WERI-Rb-1 (cell line): Measurements from ENCODE around the gene TMEM51.

Experiments used
- DNase-seq: peaks from one replicate; pipeline ENCODE4 v3.0.0-alpha.2; 2020
- H3K27ac ChIP-seq: fragments of 250-450 bp; sonication (Bioruptor Pico); 2 replicates; pipeline ENCODE4 v1.5.1; 2020; ENCODE audit warnings: mild to moderate bottlenecking, moderate library complexity
- H3K27me3 ChIP-seq: fragments of 250-450 bp; sonication (Bioruptor Pico); 2 replicates; pipeline ENCODE4 v1.5.1; 2021; ENCODE audit warnings: mild to moderate bottlenecking, low read depth, moderate library complexity; ENCODE audit not compliant: insufficient read depth, severe bottlenecking
- H3K36me3 ChIP-seq: fragments of 250-450 bp; sonication (Bioruptor Pico); 2 replicates; pipeline ENCODE4 v1.5.1; 2020; ENCODE audit warnings: mild to moderate bottlenecking, moderate library complexity
- H3K4me3 ChIP-seq: 2 replicates; pipeline ENCODE4 v1.5.1; 2011; ENCODE audit warnings: low read depth, mild to moderate bottlenecking, control low read depth, low read length
- H3K9me3 ChIP-seq: fragments of 250-450 bp; sonication (Bioruptor Pico); 2 replicates; pipeline ENCODE4 v1.5.1; 2021; ENCODE audit warnings: mild to moderate bottlenecking, moderate library complexity; ENCODE audit not compliant: severe bottlenecking
- TF ChIP-seq, protein P1 (sequence below): IDR thresholded peaks from 2 replicates; pipeline ENCODE4 v1.5.1; 2011; ENCODE audit warnings: low read depth, mild to moderate bottlenecking, control low read depth, inconsistent platforms, low read length

The TMEM51 gene

DNA sequence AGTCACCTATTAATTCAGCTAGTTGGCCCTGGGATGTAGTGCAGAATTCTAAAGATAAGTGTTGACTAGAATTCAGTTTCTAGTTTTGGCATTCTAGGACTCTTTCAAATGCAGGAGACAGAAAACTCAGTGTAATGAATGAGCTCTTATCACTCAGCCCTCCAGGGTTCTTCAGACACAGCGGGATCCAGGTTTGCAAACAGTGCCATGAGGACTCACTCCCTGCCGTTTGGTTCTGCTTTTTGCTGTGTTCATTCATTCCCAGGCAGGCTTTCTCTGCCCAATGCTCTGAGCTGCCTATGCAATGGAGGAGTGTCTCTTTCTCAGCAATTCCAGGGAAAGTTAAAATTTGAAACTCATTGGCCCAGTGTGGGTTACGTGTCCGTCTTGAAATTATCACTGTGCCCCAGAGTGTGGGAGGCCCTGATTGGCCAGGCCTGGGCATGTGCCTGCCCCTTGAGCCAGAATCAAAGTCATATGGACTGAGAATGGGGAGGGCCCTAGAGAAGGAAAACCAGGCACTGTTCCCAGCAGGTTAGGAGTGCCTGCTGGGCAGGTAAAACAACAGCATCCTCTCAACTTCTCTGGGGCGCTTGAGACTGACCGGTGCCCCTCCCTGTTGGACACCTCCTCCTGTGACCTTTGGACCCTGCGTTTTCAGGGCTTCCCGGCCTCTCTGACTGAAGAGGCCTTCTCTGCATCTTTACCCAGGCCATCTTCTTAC lies 43.4 kb downstream of the TMEM51 start:
- H3K4me3 ChIP-seq = no peak overlapping the region
- H3K36me3 ChIP-seq = peaks cover 9% of the 10 kb centered on the region; the same call in 1 of the 2 replicates
- H3K27ac ChIP-seq = no peak overlapping the region
- TF ChIP-seq, protein P1, sequence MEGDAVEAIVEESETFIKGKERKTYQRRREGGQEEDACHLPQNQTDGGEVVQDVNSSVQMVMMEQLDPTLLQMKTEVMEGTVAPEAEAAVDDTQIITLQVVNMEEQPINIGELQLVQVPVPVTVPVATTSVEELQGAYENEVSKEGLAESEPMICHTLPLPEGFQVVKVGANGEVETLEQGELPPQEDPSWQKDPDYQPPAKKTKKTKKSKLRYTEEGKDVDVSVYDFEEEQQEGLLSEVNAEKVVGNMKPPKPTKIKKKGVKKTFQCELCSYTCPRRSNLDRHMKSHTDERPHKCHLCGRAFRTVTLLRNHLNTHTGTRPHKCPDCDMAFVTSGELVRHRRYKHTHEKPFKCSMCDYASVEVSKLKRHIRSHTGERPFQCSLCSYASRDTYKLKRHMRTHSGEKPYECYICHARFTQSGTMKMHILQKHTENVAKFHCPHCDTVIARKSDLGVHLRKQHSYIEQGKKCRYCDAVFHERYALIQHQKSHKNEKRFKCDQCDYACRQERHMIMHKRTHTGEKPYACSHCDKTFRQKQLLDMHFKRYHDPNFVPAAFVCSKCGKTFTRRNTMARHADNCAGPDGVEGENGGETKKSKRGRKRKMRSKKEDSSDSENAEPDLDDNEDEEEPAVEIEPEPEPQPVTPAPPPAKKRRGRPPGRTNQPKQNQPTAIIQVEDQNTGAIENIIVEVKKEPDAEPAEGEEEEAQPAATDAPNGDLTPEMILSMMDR = no peak
- no peaks in the 10 kb centered on the region for H3K9me3 ChIP-seq
- H3K27me3 ChIP-seq = no peaks in the 10 kb centered on the region
- DNase-seq = no peak

- no peaks in the 10 kb centered on the region for H3K27me3 ChIP-seq
- no peak overlapping the region for H3K4me3 ChIP-seq
- no peak for DNase-seq
- H3K27ac ChIP-seq = no peak overlapping the region
- H3K36me3 ChIP-seq = peaks cover 9% of the 10 kb centered on the region; the same call in 1 of the 2 replicates
- TF ChIP-seq, protein P1 = no peak
- H3K9me3 ChIP-seq = no peaks in the 10 kb centered on the region
These were observed 44.3 kb downstream of the TMEM51 start for GRCh38 chr1:15197591-15198447.

- Histone ChIP-seq H3K36me3 (peaks cover 9% of the 10 kb centered on the region; the same call in 1 of the 2 replicates), H3K27ac (no peak overlapping the region), H3K9me3 (no peaks in the 10 kb centered on the region), H3K4me3 (no peak overlapping the region), H3K27me3 (no peaks in the 10 kb centered on the region)
- DNase-seq = no peak
- TF ChIP-seq, protein P1 = no peak
These were observed 45.1 kb downstream of the TMEM51 start for GRCh38 chr1:15198684-15199083.

DNA sequence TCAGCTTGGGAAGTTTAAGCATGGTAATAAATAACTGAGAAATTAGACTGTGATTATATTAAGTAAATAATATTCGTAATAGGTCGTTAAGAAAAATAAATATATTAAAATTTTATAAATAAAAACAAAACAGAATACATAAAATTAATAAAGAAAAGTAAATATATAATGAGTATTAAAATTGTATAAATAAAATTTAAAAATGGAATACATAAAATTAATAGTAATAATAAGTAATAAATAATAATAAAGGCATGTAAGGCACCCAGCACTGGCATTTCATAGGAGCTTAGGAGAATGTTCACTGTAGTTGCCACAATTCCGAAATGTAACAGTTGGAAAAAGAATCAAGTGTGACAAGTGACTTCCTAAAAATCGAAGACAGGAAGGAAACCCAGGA lies 47.7 kb downstream of the TMEM51 start:
- DNase-seq = no peak
- TF ChIP-seq, protein P1 = no peak
- no peak overlapping the region for H3K27ac ChIP-seq

GRCh38 chr1:15201849-15202551 lies 48.5 kb downstream of the TMEM51 start:
- TF ChIP-seq, protein P1 = no peak
- Histone ChIP-seq H3K36me3 (peaks cover 9% of the 10 kb centered on the region), H3K27me3 (no peaks in the 10 kb centered on the region), H3K27ac (no peak overlapping the region), H3K4me3 (no peak overlapping the region), H3K9me3 (no peaks in the 10 kb centered on the region)
- DNase-seq = no peak

More for the DNA sequence above, 47.7 kb downstream of the TMEM51 start:
- peaks cover 9% of the 10 kb centered on the region for H3K36me3 ChIP-seq
- H3K9me3 ChIP-seq = no peaks in the 10 kb centered on the region
- H3K27me3 ChIP-seq = no peaks in the 10 kb centered on the region
- H3K4me3 ChIP-seq = no peak overlapping the region
